KOPT-K1 (cell line): ENCODE results near the gene NEUROD4.

Source experiments
- H3K27ac ChIP-seq: fragments of 200-600 bp; sonication (generic); 2 replicates; pipeline ENCODE4 v1.5.1; 2016; ENCODE audit warnings: antibody characterized with exemption, mild to moderate bottlenecking, low read depth, low read length; ENCODE audit not compliant: poor library complexity, severe bottlenecking
- H3K36me3 ChIP-seq: fragments of 200-600 bp; sonication (generic); 2 replicates; pipeline ENCODE4 v1.5.1; 2017; ENCODE audit warnings: antibody characterized with exemption, mild to moderate bottlenecking, low read length, moderate library complexity; ENCODE audit not compliant: insufficient read depth
- H3K9me3 ChIP-seq: fragments of 200-600 bp; sonication (generic); 2 replicates; pipeline ENCODE4 v1.5.1; 2017; ENCODE audit warnings: antibody characterized with exemption, low read length, mild to moderate bottlenecking; ENCODE audit not compliant: insufficient read depth, poor library complexity, severe bottlenecking

The NEUROD4 gene

DNA sequence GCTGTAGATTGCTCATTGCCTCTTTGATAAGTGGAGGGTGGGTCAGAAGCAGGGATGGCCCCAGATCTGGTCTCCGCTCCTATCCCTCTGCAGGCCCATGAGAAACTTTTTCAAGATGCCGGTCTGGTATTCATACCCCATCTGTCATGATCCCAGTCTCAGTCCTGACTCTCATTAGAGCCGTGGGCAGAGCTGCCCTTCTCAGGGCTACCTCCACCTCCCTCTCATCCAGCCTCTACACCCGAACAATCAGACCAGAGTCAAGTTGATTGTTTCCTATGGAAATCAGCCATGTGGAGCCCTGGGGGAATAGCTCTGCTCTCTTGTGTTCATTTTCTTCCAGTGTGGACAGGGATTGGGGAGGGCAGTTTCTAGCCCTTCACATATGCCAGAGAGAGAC, 45.8 kb downstream of the NEUROD4 start:
- H3K27ac ChIP-seq: no peak overlapping the region
- H3K36me3 ChIP-seq: no peaks in the 10 kb centered on the region
- H3K9me3 ChIP-seq: no peaks in the 10 kb centered on the region

DNA sequence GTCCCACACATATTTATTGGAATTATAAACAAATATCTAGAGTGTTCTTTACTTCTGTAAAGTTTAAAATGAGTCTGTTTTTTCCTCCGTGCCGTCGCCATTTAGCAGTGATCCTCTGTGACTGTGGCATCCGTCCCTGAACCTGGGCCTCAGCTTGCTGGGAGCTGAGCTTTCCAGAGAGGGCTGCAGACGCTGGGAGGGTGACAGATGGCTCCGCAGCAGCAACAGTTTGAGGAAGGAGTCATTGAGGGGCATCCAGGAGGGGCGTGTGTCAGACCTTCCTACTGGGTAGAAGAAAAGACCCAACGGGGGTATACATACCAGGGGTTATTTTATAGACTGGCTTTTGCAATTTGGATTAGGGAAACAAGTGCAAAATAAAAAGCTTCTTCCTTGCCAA, 47.9 kb downstream of the NEUROD4 start:
- H3K36me3 ChIP-seq: no peaks in the 10 kb centered on the region
- no peaks in the 10 kb centered on the region for H3K9me3 ChIP-seq
- no peak overlapping the region for H3K27ac ChIP-seq

DNA sequence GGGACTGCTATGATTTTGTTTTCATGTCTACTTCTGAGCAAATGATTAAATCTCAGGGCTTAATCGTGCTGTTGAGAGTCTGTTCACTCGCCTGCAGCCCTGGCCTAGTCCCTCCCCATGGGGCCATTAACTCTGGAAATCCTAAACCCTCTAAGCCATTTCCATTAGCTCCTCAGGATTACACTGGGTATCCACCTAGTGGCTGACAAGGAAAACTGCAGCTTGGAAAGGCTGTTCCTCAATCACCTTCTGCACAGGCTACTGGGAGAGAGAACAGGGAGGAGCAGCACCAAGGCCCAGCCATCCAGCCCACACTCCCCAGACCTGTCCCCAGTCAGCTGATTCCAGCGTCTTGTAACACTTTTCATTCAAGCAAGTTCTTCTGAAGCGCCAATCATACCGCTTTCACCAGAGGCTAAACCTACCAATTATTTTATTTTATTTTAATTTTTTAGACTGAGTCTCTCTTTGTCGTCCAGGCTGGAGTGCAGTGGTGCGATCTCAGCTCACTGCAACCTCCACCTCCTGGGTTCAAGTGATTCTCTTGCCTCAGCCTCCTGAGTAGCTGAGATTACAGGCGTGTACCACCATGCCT, 48.7 kb downstream of the NEUROD4 start:
- no peaks in the 10 kb centered on the region for H3K36me3 ChIP-seq
- H3K27ac ChIP-seq: no peak overlapping the region
- no peaks in the 10 kb centered on the region for H3K9me3 ChIP-seq

DNA sequence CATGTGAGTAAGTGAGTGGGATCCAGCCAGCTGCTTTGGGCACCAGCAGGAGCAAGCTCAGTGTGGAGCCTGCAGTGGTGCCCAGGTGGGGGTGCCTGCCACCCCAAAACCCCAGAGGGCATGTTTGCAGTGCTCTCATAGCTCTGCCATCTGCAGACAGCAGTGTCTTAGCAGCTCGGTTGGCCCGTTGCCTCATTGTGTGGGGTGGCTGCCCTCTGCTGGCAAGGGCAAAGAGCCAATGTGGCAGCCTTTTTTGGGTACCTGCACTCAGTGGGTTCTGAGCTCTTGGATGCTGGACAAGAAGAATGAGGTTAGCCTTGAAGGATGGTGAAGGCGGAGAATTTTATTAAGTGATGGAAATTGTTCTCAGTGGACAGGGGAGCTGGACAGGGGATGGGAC, 52.3 kb downstream of the NEUROD4 start:
- H3K36me3 ChIP-seq: no peaks in the 10 kb centered on the region
- no peak overlapping the region for H3K27ac ChIP-seq
- H3K9me3 ChIP-seq: no peaks in the 10 kb centered on the region

DNA sequence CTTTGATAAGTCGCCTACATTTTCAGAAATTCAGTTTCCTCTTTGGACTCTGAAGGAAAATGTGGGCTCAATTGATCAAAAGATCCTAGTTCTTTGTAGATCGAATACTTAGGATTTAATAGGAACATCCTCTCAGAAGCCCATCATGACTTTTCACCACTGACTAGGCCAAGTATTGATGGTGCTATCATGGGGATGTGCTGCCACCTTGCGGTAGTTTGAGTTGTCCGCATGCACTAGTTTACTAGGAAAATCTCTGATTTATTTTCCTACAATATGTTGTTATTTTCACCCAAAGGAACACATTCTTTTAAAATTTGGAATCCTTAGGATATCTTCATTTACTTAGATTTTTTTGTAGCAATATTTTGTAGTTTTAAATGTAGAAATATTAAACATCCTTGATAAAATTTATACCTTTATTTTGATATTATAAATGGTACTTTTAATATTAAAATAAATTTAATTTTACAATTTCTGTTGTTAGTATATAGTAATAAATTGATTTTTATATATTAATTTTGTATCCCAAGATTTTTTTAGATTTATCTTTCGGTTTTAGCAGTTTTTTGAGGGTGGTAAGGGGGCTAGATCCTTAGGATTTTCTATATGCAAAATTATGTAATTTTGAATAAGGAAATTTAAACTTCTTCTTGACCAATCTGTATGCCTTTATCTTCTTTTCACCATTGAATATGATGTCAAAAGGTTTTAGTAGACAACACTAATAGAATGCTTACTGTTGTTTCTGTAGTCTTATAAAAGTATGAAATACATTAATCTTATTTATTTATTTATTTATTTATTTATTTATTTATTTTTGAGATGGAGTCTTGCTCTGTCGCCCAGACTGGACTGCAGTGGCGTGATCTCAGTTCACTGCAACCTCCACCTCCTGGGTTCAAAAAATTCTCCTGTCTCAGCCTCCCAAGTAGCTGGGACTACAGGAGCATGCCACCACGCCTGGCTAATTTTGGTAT, 53.6 kb downstream of the NEUROD4 start:
- Histone ChIP-seq H3K9me3 (no peaks in the 10 kb centered on the region), H3K36me3 (no peaks in the 10 kb centered on the region), H3K27ac (no peak overlapping the region)

DNA sequence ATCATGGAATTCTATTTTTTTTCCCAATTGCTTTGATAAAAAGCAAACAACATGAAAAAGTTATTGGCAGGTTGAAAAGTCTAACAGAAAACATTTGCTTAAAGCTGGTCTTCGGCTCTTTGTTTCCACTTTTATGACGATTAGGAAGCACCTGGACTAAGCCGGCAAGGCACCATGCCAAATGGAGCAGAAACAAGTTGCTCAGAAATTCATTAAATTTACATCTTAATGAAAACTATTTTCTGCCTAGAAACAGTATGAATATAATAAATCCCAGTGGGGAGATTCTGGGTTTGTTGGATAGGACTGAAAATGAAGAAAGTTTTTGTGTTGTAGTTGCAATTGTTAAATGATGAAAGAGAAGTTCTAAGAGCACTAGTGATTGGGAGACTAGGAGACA, 55.0 kb downstream of the NEUROD4 start:
- Histone ChIP-seq H3K36me3 (no peaks in the 10 kb centered on the region), H3K9me3 (peaks cover 9% of the 10 kb centered on the region), H3K27ac (no peak overlapping the region)
